GM12874 (cell line): ENCODE results near the gene ZC3H6.

Experiments used
- CTCF ChIP-seq: IDR thresholded peaks from 2 replicates; pipeline ENCODE4 v1.5.1; 2011; ENCODE audit warnings: low read depth, mild to moderate bottlenecking, control low read depth, low read length, moderate library complexity; ENCODE audit not compliant: insufficient read depth

The ZC3H6 gene

GRCh38 chr2:112340475-112341267 lies 65.3 kb downstream of the ZC3H6 start:
- no peak for TF ChIP-seq CTCF

GRCh38 chr2:112342067-112342550 lies 66.7 kb downstream of the ZC3H6 start:
- TF ChIP-seq CTCF = no peak

- TF ChIP-seq CTCF = no peak
Observed at GRCh38 chr2:112343827-112344585, 68.6 kb downstream of the ZC3H6 start.

- no peak for TF ChIP-seq CTCF
Observed at GRCh38 chr2:112345030-112346027, 69.9 kb downstream of the ZC3H6 start.
